Fibroblast of lung (primary cell): Measurements from ENCODE around the gene CLASP1. TPM values are rescaled to one million over a fixed set of nuclear protein-coding genes. Genes with fewer than 3 reads are reported as not detected.
"Not testable (repeated sequence)": the region's sequence is repeated elsewhere in the genome, so short reads cannot be mapped to it uniquely, and the experiment has no call there.

Source experiments
- DNase-seq, 2 donors: peaks; one replicate each; pipeline versions ENCODE4 v3.0.0 to v3.0.0-alpha.2; 2010; ENCODE audit warnings: low read depth in 2 of 2
- H2AFZ ChIP-seq: 2 replicates; pipeline ENCODE4 v1.5.1; 2012; ENCODE audit warnings: low read length, control low read depth, inconsistent platforms
- H3K27ac ChIP-seq: 2 replicates; pipeline ENCODE4 v1.5.1; 2011; ENCODE audit warnings: low read length, control low read depth; ENCODE audit not compliant: insufficient read depth
- H3K27me3 ChIP-seq: 2 replicates; pipeline ENCODE4 v1.5.1; 2011; ENCODE audit warnings: mild to moderate bottlenecking, low read length; ENCODE audit not compliant: control insufficient read depth, insufficient read depth
- H3K36me3 ChIP-seq: 2 replicates; pipeline ENCODE4 v1.5.1; 2011; ENCODE audit warnings: low read length; ENCODE audit not compliant: control insufficient read depth, insufficient read depth
- H3K4me1 ChIP-seq: 2 replicates; pipeline ENCODE4 v1.5.1; 2011; ENCODE audit warnings: low read length; ENCODE audit not compliant: control insufficient read depth, insufficient read depth; ENCODE audit errors: extremely low read depth
- H3K4me2 ChIP-seq: 2 replicates; pipeline ENCODE4 v1.5.1; 2011; ENCODE audit warnings: low read length, control low read depth; ENCODE audit not compliant: insufficient read depth; ENCODE audit errors: extremely low read depth
- H3K4me3 ChIP-seq, 4 experiments: fragments of 200-600 bp in 1 of 4; sonication (generic) in 1 of 4; replicated peaks in 1 of 4; 2 replicates each; pipeline ENCODE4 v1.5.1; 2011 to 2016; ENCODE audit warnings: low read length in 4 of 4, low read depth in 3 of 4, mild to moderate bottlenecking in 3 of 4, control low read depth in 2 of 4, inconsistent platforms in 1 of 4, mixed read lengths in 1 of 4; ENCODE audit not compliant: insufficient read depth in 1 of 4; ENCODE audit errors: control extremely low read depth in 1 of 4
- H3K79me2 ChIP-seq: 2 replicates; pipeline ENCODE4 v1.5.1; 2012; ENCODE audit warnings: mild to moderate bottlenecking, low read length, inconsistent platforms; ENCODE audit not compliant: control insufficient read depth, insufficient read depth
- H3K9ac ChIP-seq: 2 replicates; pipeline ENCODE4 v1.5.1; 2011; ENCODE audit warnings: mild to moderate bottlenecking, low read length, control low read depth; ENCODE audit not compliant: insufficient read depth
- H3K9me3 ChIP-seq: 2 replicates; pipeline ENCODE4 v1.5.1; 2012; ENCODE audit warnings: low read depth, low read length; ENCODE audit not compliant: control insufficient read depth, insufficient read depth
- H4K20me1 ChIP-seq: 2 replicates; pipeline ENCODE4 v1.5.1; 2011; ENCODE audit warnings: low read length; ENCODE audit not compliant: control insufficient read depth, insufficient read depth; ENCODE audit errors: extremely low read depth
- CTCF ChIP-seq, 2 donors: IDR thresholded peaks in 1 of 2; conservative IDR thresholded peaks in 1 of 2; 1 replicate in 1 of 2; 2 replicates in 1 of 2; pipeline ENCODE4 v1.5.1; 2011 to 2012; ENCODE audit warnings: low read length in 2 of 2, control low read depth in 1 of 2, inconsistent platforms in 1 of 2, low read depth in 1 of 2, mild to moderate bottlenecking in 1 of 2
- EZH2 ChIP-seq: IDR thresholded peaks from 2 replicates; pipeline ENCODE4 v1.5.1; 2012; ENCODE audit warnings: low read length, control low read depth, mild to moderate bottlenecking; ENCODE audit errors: missing control alignments
- polyA plus RNA-seq, 2 donors: library from polyadenylated mRNA; depleted of rRNA in 1 of 2; stranded (reverse) in 1 of 2; unstranded in 1 of 2; fragments of >200 nt; gene quantifications; 2 replicates each; pipeline ENCODE4 v1.2.1, GENCODE V29; 2011 to 2012; ENCODE audit warnings: missing spikeins in 1 of 2
- total RNA-seq: library from RNA; depleted of rRNA; stranded (reverse); fragments of >200 nt; gene quantifications from 2 replicates; pipeline ENCODE4 v1.2.1, GENCODE V29; 2014

CLASP1 gene
- total and polyA plus RNA-seq, 2 donors (not counting 1 experiment from before 2014, with no cell fraction given): 6.0 to 48.4 TPM

GRCh38 chr2:121316986-121317385 is 332.3 kb downstream of the CLASP1 start:
- H3K27ac ChIP-seq: no peak overlapping the region
- TF ChIP-seq CTCF (conservative IDR thresholded peaks at IDR 0.05 in 1 of 2, IDR thresholded peaks at IDR 0.05 in 1 of 2; ENCODE audit: low read depth in 1 of 2, low read length in 2 of 2) (no peak), EZH2 (no peak)
- H3K4me3 ChIP-seq: no peak overlapping the region
- H3K79me2 ChIP-seq: no peaks in the 10 kb centered on the region
- H3K4me2 ChIP-seq: no peak overlapping the region
- H3K9me3 ChIP-seq: no peaks in the 10 kb centered on the region
- no peak overlapping the region for H2AFZ ChIP-seq
- H3K27me3 ChIP-seq: no peaks in the 10 kb centered on the region
- DNase-seq: no peak
- no peaks in the 10 kb centered on the region for H3K36me3 ChIP-seq
- H3K4me1 ChIP-seq: no peaks in the 10 kb centered on the region
- H3K9ac ChIP-seq: no peak overlapping the region
- H4K20me1 ChIP-seq: no peaks in the 10 kb centered on the region

DNA sequence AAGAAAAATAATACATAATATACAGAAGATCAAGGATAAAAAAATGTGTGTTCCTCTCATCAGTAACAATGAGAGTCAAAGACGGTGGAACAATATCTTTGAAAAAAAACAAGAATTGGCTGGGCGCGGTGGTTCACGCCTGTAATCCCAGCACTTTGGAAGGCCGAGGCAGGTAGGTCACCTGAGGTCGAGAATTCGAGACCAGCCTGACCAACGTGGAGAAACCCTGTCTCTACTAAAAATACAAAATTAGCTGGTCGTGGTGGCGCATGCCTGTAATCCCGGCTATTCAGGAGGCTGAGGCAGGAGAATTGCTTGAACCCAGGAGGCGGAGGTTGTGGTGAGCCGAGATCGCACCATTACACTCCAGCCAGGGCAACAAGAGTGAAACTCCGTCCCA is 335.6 kb downstream of the CLASP1 start:
- not testable (repeated sequence) for H3K9ac ChIP-seq, DNase-seq, H3K4me3 ChIP-seq, H3K27ac ChIP-seq, H3K79me2 ChIP-seq, H3K9me3 ChIP-seq, H3K27me3 ChIP-seq, H2AFZ ChIP-seq, H3K36me3 ChIP-seq, H3K4me1 ChIP-seq, H4K20me1 ChIP-seq, H3K4me2 ChIP-seq

DNA sequence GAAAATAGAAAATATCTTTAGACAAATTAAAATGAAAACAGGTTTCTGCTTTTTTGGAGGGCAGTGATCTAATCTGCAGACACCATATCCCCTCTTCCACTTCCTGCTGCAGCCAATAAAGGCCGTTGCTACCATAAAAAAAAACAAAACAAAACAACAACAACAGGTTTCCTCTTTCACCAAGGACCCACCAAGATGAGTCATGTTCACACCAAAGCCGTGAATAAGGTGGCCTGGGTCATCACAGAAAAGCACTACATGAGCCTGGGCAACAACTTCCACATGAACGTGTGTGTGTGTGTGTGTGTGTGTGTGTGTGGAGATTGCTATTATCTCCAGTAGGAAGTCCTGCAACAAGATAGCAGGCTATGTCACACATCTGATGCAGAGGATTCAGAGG is 339.5 kb downstream of the CLASP1 start:
- Histone ChIP-seq H3K4me2 (no peak overlapping the region), H3K9ac (no peak overlapping the region), H3K27ac (no peak overlapping the region), H3K4me1 (no peaks in the 10 kb centered on the region), H4K20me1 (no peaks in the 10 kb centered on the region), H3K4me3 (no peak overlapping the region), H3K36me3 (no peaks in the 10 kb centered on the region), H3K27me3 (peaks cover 7% of the 10 kb centered on the region), H2AFZ (no peak overlapping the region), H3K79me2 (no peaks in the 10 kb centered on the region), H3K9me3 (no peaks in the 10 kb centered on the region)
- DNase-seq: no peak
- no peak for TF ChIP-seq EZH2
- TF ChIP-seq CTCF (conservative IDR thresholded peaks at IDR 0.05 in 1 of 2, IDR thresholded peaks at IDR 0.05 in 1 of 2; ENCODE audit: low read depth in 1 of 2, low read length in 2 of 2): no peak
